ENCODE results near the gene PSME3.
"Not testable (repeated sequence)": the region's sequence is repeated elsewhere in the genome, so short reads cannot be mapped to it uniquely, and the experiment has no call there.

PSME3 gene

DNA sequence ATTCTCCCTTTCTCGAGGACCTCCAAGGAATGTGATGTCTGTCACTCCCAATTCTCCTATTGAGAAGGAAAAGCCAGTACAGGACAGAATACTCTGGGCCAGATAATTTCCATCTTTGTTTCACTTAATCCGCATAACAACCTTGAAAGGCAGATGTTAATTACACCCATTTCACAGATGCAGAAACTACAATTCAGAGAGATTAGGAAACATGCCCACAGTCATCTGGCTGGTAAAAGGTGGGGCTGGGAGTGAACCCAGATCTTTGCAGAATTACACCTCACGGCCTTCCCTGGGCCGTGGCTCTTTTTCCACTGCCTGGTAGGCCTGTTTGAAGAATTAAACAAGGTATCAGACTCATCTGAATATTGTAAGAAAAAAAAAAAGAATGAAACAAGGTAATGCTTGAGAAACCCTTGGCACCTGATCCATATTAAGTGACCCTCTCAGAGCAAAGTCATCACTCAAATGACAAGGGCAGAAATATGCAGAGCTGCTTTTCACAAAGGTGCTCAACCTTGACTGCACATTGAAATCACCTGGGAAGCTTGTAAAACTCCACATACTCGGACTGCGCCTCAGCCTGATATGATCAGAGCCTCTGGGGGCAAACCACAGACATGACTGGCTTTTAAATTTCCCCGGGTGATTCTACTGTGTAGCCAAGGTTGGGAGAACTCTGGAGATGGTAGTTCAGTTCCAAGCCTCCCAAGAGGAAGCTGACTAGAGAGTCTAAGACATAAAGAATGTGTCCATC is 50.8 kb downstream of the PSME3 start:
- Histone ChIP-seq H3K4me3 (ENCODE audit: low read depth in 1 of 2, low read length in 2 of 2) (no peak overlapping the region), H3K9ac (ENCODE audit: low read depth in 1 of 2, low read length in 2 of 2) (no peak overlapping the region), H3K27ac (ENCODE audit: low read depth, low read length) (no peak overlapping the region), H3K27me3 (ENCODE audit: control insufficient read depth in 1 of 2, insufficient read depth in 2 of 2, low read length in 2 of 2) (peaks cover 0 to 3% of the 10 kb centered on the region in 2 donors), H3K36me3 (ENCODE audit: control insufficient read depth in 1 of 2, insufficient read depth in 2 of 2, low read length in 2 of 2) (no peaks in the 10 kb centered on the region), H3K9me3 (ENCODE audit: control insufficient read depth in 1 of 2, low read length in 2 of 2) (no peaks in the 10 kb centered on the region), H3K4me1 (ENCODE audit: control insufficient read depth in 1 of 2, insufficient read depth in 2 of 2, low read length in 2 of 2) (peaks cover 10 to 11% of the 10 kb centered on the region in 2 donors)

DNA sequence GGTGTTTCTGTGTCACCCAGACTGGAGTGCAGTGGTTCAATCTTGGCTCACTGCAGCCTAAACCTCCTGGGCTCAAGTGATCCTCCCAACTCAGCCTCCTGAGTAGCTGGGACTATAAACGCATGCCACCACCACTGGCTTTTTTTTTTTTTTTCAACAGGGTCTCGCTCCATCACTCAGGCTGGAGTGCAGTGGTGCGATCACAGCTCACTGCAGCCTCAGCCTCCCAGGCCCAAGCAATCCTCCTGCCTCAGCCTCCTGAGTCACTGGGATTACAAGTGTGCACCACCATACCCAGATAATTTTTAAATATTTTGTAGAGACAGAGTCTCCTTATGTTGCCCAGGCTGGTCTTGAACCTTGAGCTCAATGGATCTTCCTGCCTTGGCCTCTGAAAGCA is 52.6 kb downstream of the PSME3 start:
- H3K9ac ChIP-seq (ENCODE audit: low read depth in 1 of 2, low read length in 2 of 2); H3K27ac ChIP-seq (ENCODE audit: low read depth, low read length): not testable (repeated sequence)

DNA sequence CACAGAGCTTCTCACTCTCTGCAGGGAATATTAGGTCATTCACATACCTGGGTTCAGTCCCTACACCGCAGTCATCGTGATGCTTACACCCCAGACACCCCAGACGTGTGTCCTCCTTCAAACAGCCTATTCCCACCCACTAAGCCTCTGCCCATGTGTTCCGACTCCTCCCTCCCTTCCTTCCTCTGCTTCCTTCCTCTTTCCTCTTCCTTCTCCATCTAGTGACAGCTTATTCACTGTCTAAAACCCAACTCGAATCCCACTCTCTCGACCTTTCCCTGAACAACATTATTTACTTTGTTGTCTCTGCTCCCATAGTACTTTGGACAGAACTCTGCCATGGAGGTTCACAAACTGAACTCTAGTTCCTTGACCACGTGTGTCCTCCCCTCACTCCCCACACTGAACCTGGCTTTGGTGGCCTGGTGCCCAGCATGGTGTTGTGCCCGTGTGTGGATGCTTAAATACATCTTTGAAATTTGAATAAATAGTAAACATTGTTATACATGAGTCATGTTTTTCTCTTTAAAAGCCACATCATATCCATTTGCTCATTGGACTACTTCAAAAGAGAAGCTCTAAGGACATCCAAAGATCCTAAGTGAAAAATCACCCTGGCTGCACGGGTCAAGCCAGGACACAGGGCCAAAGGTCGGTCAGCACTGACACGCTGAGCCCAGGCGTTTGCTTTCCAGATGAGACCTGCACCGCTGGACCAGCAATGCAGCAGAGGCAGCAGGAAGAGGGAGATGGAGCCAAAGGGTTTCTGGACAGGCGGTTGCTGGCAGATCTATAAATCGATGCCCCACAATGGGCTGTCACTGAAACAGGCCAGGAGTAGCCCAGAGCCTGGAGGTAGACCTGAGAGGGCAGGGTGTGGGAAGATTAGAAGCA is 53.3 kb downstream of the PSME3 start:
- no peak overlapping the region for H3K4me3 ChIP-seq (ENCODE audit: low read depth in 1 of 2, low read length in 2 of 2)
- H3K36me3 ChIP-seq (ENCODE audit: control insufficient read depth in 1 of 2, insufficient read depth in 2 of 2, low read length in 2 of 2): no peaks in the 10 kb centered on the region
- peaks cover 10 to 11% of the 10 kb centered on the region in 2 donors for H3K4me1 ChIP-seq (ENCODE audit: control insufficient read depth in 1 of 2, insufficient read depth in 2 of 2, low read length in 2 of 2)
- no peak overlapping the region for H3K9ac ChIP-seq (ENCODE audit: low read depth in 1 of 2, low read length in 2 of 2)
- H3K27me3 ChIP-seq (ENCODE audit: control insufficient read depth in 1 of 2, insufficient read depth in 2 of 2, low read length in 2 of 2): no peaks in the 10 kb centered on the region
- no peaks in the 10 kb centered on the region for H3K9me3 ChIP-seq (ENCODE audit: control insufficient read depth in 1 of 2, low read length in 2 of 2)
- H3K27ac ChIP-seq (ENCODE audit: low read depth, low read length): no peak overlapping the region

More for the DNA sequence above, 52.6 kb downstream of the PSME3 start:
- not testable (repeated sequence) for H3K9me3 ChIP-seq (ENCODE audit: control insufficient read depth in 1 of 2, low read length in 2 of 2); H3K4me3 ChIP-seq (ENCODE audit: low read depth in 1 of 2, low read length in 2 of 2); H3K27me3 ChIP-seq (ENCODE audit: control insufficient read depth in 1 of 2, insufficient read depth in 2 of 2, low read length in 2 of 2); H3K36me3 ChIP-seq (ENCODE audit: control insufficient read depth in 1 of 2, insufficient read depth in 2 of 2, low read length in 2 of 2)
- H3K4me1 ChIP-seq (ENCODE audit: control insufficient read depth in 1 of 2, insufficient read depth in 2 of 2, low read length in 2 of 2): peaks cover 10 to 11% of the 10 kb centered on the region in 2 donors

DNA sequence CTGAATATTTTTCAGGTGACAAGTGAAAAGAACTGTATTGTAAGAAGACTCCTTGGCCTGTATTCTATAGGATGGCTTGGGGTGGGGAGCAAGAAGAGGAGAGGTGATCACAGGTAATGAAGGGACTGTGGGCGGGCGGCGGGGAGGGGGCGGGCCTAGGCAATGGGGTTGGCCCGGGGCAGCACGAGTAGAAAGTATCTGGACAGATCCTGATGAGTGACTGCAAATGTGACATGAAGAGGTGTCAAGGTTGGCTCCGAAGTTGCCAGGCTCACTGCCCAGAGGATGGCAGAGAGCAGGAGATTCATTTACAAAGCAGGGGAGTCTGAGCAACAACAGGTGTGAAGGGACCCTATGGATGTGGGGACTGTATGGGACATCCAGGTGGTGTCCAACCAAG is 56.6 kb downstream of the PSME3 start:
- no peaks in the 10 kb centered on the region for H3K27me3 ChIP-seq (ENCODE audit: control insufficient read depth in 1 of 2, insufficient read depth in 2 of 2, low read length in 2 of 2)

DNA sequence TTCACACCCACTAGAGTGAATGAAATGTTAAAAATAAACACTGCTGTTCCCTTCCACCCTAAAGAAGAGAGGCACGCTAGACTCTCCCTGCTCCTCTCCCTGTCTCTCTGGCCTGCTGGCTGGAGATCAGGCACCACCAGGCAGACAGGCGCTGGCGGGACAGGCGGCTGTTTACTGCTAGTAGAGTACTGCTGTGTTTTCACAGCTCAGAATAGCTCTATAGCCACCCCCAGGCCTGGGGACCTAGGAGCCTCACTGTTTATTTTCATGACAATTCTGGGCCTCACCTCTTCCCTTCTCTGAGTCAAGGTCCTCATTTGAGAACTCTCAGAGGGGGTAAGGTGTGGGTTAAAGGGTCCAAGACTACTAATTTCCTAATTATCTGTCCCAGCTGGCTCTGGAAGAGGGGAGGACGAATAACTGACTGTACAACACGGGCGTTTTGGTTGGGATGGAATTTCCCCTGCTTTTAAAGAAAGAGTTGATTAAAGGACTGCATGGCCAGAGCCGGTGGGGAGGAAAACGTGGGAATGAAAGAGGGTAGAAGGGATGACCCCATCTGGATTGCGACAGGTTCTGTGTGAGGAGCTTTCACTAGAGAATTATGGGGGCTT is 58.4 kb downstream of the PSME3 start:
- no peak overlapping the region for H3K9ac ChIP-seq (ENCODE audit: low read depth in 1 of 2, low read length in 2 of 2)
- no peak overlapping the region for H3K27ac ChIP-seq (ENCODE audit: low read depth, low read length)
- no peak overlapping the region for H3K4me3 ChIP-seq (ENCODE audit: low read depth in 1 of 2, low read length in 2 of 2)

More for the DNA sequence above, 56.6 kb downstream of the PSME3 start:
- no peak overlapping the region for H3K9ac ChIP-seq (ENCODE audit: low read depth in 1 of 2, low read length in 2 of 2)
- H3K4me1 ChIP-seq (ENCODE audit: control insufficient read depth in 1 of 2, insufficient read depth in 2 of 2, low read length in 2 of 2): peaks cover 28 to 31% of the 10 kb centered on the region in 2 donors
- no peak overlapping the region for H3K4me3 ChIP-seq (ENCODE audit: low read depth in 1 of 2, low read length in 2 of 2)
- no peaks in the 10 kb centered on the region for H3K9me3 ChIP-seq (ENCODE audit: control insufficient read depth in 1 of 2, low read length in 2 of 2)
- H3K36me3 ChIP-seq (ENCODE audit: control insufficient read depth in 1 of 2, insufficient read depth in 2 of 2, low read length in 2 of 2): no peaks in the 10 kb centered on the region
- H3K27ac ChIP-seq (ENCODE audit: low read depth, low read length): no peak overlapping the region

DNA sequence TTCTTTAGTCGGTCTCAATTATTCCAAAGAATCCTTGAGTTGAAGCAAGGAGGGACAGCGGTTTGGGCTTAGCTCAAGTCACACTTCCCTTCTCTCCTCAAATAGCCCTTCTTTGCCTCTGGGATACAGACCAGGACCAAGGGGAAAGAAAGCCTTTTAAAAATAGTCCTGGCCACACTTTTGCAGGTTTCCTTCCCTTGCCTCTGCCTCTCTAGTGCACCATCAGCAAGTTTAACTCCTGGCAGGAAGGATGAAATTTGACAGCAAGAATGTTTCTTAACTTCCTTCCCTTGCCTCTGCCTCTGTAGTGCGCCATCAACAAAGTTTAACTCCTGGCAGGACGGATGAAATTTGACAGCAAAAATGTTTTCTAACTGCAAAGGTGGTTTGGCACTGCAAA is 60.2 kb downstream of the PSME3 start:
- Histone ChIP-seq H3K27me3 (ENCODE audit: control insufficient read depth in 1 of 2, insufficient read depth in 2 of 2, low read length in 2 of 2) (no peaks in the 10 kb centered on the region), H3K4me3 (ENCODE audit: low read depth in 1 of 2, low read length in 2 of 2) (no peak overlapping the region), H3K27ac (ENCODE audit: low read depth, low read length) (no peak overlapping the region), H3K9ac (ENCODE audit: low read depth in 1 of 2, low read length in 2 of 2) (no peak overlapping the region), H3K36me3 (ENCODE audit: control insufficient read depth in 1 of 2, insufficient read depth in 2 of 2, low read length in 2 of 2) (no peaks in the 10 kb centered on the region), H3K9me3 (ENCODE audit: control insufficient read depth in 1 of 2, low read length in 2 of 2) (no peaks in the 10 kb centered on the region), H3K4me1 (ENCODE audit: control insufficient read depth in 1 of 2, insufficient read depth in 2 of 2, low read length in 2 of 2) (peaks cover 23 to 29% of the 10 kb centered on the region in 2 donors)

More for the DNA sequence above, 58.4 kb downstream of the PSME3 start:
- Histone ChIP-seq H3K36me3 (ENCODE audit: control insufficient read depth in 1 of 2, insufficient read depth in 2 of 2, low read length in 2 of 2) (no peaks in the 10 kb centered on the region), H3K9me3 (ENCODE audit: control insufficient read depth in 1 of 2, low read length in 2 of 2) (no peaks in the 10 kb centered on the region), H3K27me3 (ENCODE audit: control insufficient read depth in 1 of 2, insufficient read depth in 2 of 2, low read length in 2 of 2) (no peaks in the 10 kb centered on the region), H3K4me1 (ENCODE audit: control insufficient read depth in 1 of 2, insufficient read depth in 2 of 2, low read length in 2 of 2) (peaks cover 28 to 30% of the 10 kb centered on the region in 2 donors)

Data from duodenal mucosa (tissue), 2 donors.